Lower leg skin (tissue), 4 donors: Measurements from ENCODE around the gene ODAD4. TPM values are rescaled to one million over a fixed set of nuclear protein-coding genes. Genes with fewer than 3 reads are reported as not detected.

Experiments
- DNase-seq, 2 donors: peaks; one replicate each; pipeline ENCODE4 v3.0.0-alpha.2; 2019; ENCODE audit warnings: low spot score in 2 of 2
- H3K4me3 ChIP-seq: fragments of 200-600 bp; sonication (generic); 2 replicates; pipeline ENCODE4 v1.5.1; 2017; ENCODE audit warnings: mild to moderate bottlenecking, low read depth; ENCODE audit not compliant: poor library complexity, severe bottlenecking
- CTCF ChIP-seq, 3 donors: fragments of 450-650 bp; IDR thresholded peaks; one replicate each; pipeline ENCODE4 v1.5.1; 2016; ENCODE audit warnings: antibody characterized with exemption in 3 of 3, mild to moderate bottlenecking in 3 of 3, moderate library complexity in 2 of 3
- POLR2A ChIP-seq, 2 donors: fragments of 450-650 bp; IDR thresholded peaks; one replicate each; pipeline ENCODE4 v1.6.1; 2016 to 2017; ENCODE audit warnings: antibody characterized with exemption in 2 of 2, mild to moderate bottlenecking in 1 of 2, moderate library complexity in 1 of 2
- WGBS, 2 donors: methylation state at CpG; one replicate each; pipeline ENCODE4 v1.1.5; 2018; 5-methylcytosine and 5-hydroxymethylcytosine counted together
- intact Hi-C: fragments of 100-400 bp; cut with DNase I; formaldehyde crosslinking; loops from one replicate; pipeline ENCODE4 v1.15.0; 2023; ENCODE audit warnings: low total_unique reads
- total RNA-seq, 4 donors: library from RNA; depleted of rRNA; stranded (reverse); fragments of >200 nt; gene quantifications; one replicate each; pipeline ENCODE4 v1.1.0, GENCODE V29; 2016

Gene ODAD4
- total RNA-seq, 4 donors from 2014 or later, result 0.13 to 0.42 (median 0.20) TPM; not detected in 1

GRCh38 chr17:41891135-41892020, 39.0 kb upstream of the ODAD4 start:
- WGBS, 2 donors, result 97 to 98% methylated on average over 7 of the region's 7 CpGs
- intact Hi-C loops, result no loop called here
- no peak overlapping the region for H3K4me3 ChIP-seq
- no peak for DNase-seq
- TF ChIP-seq CTCF (IDR thresholded peaks at IDR 0.05), result no peak
- TF ChIP-seq POLR2A (IDR thresholded peaks at IDR 0.05), result no peak

- no peak overlapping the region for H3K4me3 ChIP-seq
- DNase-seq, result no peak
- WGBS, 2 donors, result 97% methylated on average over 4 of the region's 4 CpGs
- intact Hi-C loops, result no loop called here
- TF ChIP-seq CTCF (IDR thresholded peaks at IDR 0.05) (no peak), POLR2A (IDR thresholded peaks at IDR 0.05) (no peak)
These were observed 38.4 kb upstream of the ODAD4 start for GRCh38 chr17:41892021-41892376.

- DNase-seq, result no peak
- WGBS, 2 donors, result 91 to 96% methylated on average over 3 of the region's 3 CpGs
- no peak for TF ChIP-seq POLR2A (IDR thresholded peaks at IDR 0.05)
- no peak for TF ChIP-seq CTCF (IDR thresholded peaks at IDR 0.05)
- intact Hi-C loops, result no loop called here
- no peak overlapping the region for H3K4me3 ChIP-seq
These were observed 37.0 kb upstream of the ODAD4 start for GRCh38 chr17:41893384-41893783.

- 50 to 61% methylated on average over 7 of the region's 7 CpGs for WGBS, 2 donors
- DNase-seq, result peak in 1 of 2 donors; percentile 32
- intact Hi-C loops, result no loop called here
These were observed 35.6 kb upstream of the ODAD4 start for GRCh38 chr17:41894791-41895331.

GRCh38 chr17:41895617-41896016, 34.8 kb upstream of the ODAD4 start:
- H3K4me3 ChIP-seq, result no peak overlapping the region
- no peak for DNase-seq
- no peak for TF ChIP-seq POLR2A (IDR thresholded peaks at IDR 0.05)
- no peak for TF ChIP-seq CTCF (IDR thresholded peaks at IDR 0.05)
- WGBS, 2 donors, result 53 to 59% methylated on average over 5 of the region's 5 CpGs
- intact Hi-C loops, result no loop called here

More at GRCh38 chr17:41894791-41895331, 35.6 kb upstream of the ODAD4 start:
- TF ChIP-seq POLR2A (IDR thresholded peaks at IDR 0.05) (no peak), CTCF (IDR thresholded peaks at IDR 0.05) (no peak)
- no peak overlapping the region for H3K4me3 ChIP-seq
